H9 (cell line): ENCODE measurements around the gene C1QTNF2. TPM values are rescaled to one million over a fixed set of nuclear protein-coding genes. Genes with fewer than 3 reads are reported as not detected.

Source experiments
- DNase-seq: peaks from one replicate; pipeline ENCODE4 v3.0.0-alpha.2; 2017
- H2AFZ ChIP-seq: one replicate; pipeline ENCODE4 v1.6.1; 2013; ENCODE audit warnings: mild to moderate bottlenecking, low read length, control low read depth, moderate library complexity
- H2AK5ac ChIP-seq: 2 replicates; pipeline ENCODE4 v1.6.1; 2013; ENCODE audit warnings: low read length, control low read depth, mixed read lengths; ENCODE audit not compliant: insufficient read length
- H2BK120ac ChIP-seq: one replicate; pipeline ENCODE4 v1.6.1; 2013; ENCODE audit warnings: low read depth, mild to moderate bottlenecking, low read length, control low read depth, inconsistent platforms; ENCODE audit not compliant: poor library complexity, severe bottlenecking
- H2BK12ac ChIP-seq: 2 replicates; pipeline ENCODE4 v1.6.1; 2013; ENCODE audit warnings: low read length, control low read depth, mixed read lengths, low read depth; ENCODE audit not compliant: insufficient read length
- H2BK15ac ChIP-seq: 2 replicates; pipeline ENCODE4 v1.6.1; 2013; ENCODE audit warnings: low read depth, low read length, control low read depth
- H2BK20ac ChIP-seq: one replicate; pipeline ENCODE4 v1.6.1; 2013; ENCODE audit warnings: low read depth, mild to moderate bottlenecking, low read length, control low read depth, inconsistent platforms; ENCODE audit not compliant: poor library complexity, severe bottlenecking
- H2BK5ac ChIP-seq: 2 replicates; pipeline ENCODE4 v1.6.1; 2013; ENCODE audit warnings: low read length, control low read depth, mixed read lengths; ENCODE audit not compliant: insufficient read length
- H3K14ac ChIP-seq: 2 replicates; pipeline ENCODE4 v1.6.1; 2013; ENCODE audit warnings: low read length, control low read depth; ENCODE audit not compliant: insufficient read depth
- H3K18ac ChIP-seq: 2 replicates; pipeline ENCODE4 v1.6.1; 2013; ENCODE audit warnings: low read depth, mild to moderate bottlenecking, mixed read lengths, low read length, control low read depth; ENCODE audit not compliant: insufficient read length
- H3K23ac ChIP-seq: 2 replicates; pipeline ENCODE4 v1.6.1; 2013; ENCODE audit warnings: low read length, control low read depth, mixed read lengths, low read depth; ENCODE audit not compliant: insufficient read length
- H3K23me2 ChIP-seq: 2 replicates; pipeline ENCODE4 v1.6.1; 2013; ENCODE audit warnings: low read depth, mild to moderate bottlenecking, mixed read lengths, low read length, control low read depth; ENCODE audit not compliant: insufficient read length, poor library complexity, severe bottlenecking
- H3K27ac ChIP-seq: 2 replicates; pipeline ENCODE4 v1.5.1; 2013; ENCODE audit warnings: low read length, control low read depth, mixed read lengths, low read depth; ENCODE audit not compliant: insufficient read length
- H3K27me3 ChIP-seq: 2 replicates; pipeline ENCODE4 v1.6.1; 2013; ENCODE audit warnings: low read length, control low read depth, inconsistent platforms; ENCODE audit not compliant: insufficient read depth
- H3K4ac ChIP-seq: 2 replicates; pipeline ENCODE4 v1.6.1; 2013; ENCODE audit warnings: low read depth, mild to moderate bottlenecking, control low read depth, inconsistent platforms, low read length, moderate library complexity
- H3K4me1 ChIP-seq: 2 replicates; pipeline ENCODE4 v1.6.1; 2013; ENCODE audit warnings: low read length, control low read depth, inconsistent platforms; ENCODE audit not compliant: insufficient read depth
- H3K4me2 ChIP-seq: 2 replicates; pipeline ENCODE4 v1.6.1; 2013; ENCODE audit warnings: low read length, control low read depth, mixed read lengths; ENCODE audit not compliant: insufficient read length, insufficient read depth
- H3K56ac ChIP-seq: 2 replicates; pipeline ENCODE4 v1.6.1; 2013; ENCODE audit warnings: low read depth, mild to moderate bottlenecking, mixed read lengths, low read length, control low read depth; ENCODE audit not compliant: insufficient read length
- H3K79me1 ChIP-seq: 2 replicates; pipeline ENCODE4 v1.6.1; 2013; ENCODE audit warnings: low read depth, mild to moderate bottlenecking, moderate library complexity, low read length, control low read depth, inconsistent platforms; ENCODE audit not compliant: insufficient read depth, poor library complexity, severe bottlenecking
- H3K79me2 ChIP-seq: 2 replicates; pipeline ENCODE4 v1.6.1; 2013; ENCODE audit warnings: low read length, control low read depth, inconsistent platforms; ENCODE audit not compliant: insufficient read depth
- H3K9ac ChIP-seq: 2 replicates; pipeline ENCODE4 v1.6.1; 2013; ENCODE audit warnings: low read length, control low read depth, mixed read lengths; ENCODE audit not compliant: insufficient read length; ENCODE audit errors: extremely low read depth
- H3K9me3 ChIP-seq: one replicate; pipeline ENCODE4 v1.6.1; 2013; ENCODE audit warnings: low read depth, low read length, inconsistent platforms; ENCODE audit not compliant: control insufficient read depth
- H3T11ph ChIP-seq: one replicate; pipeline ENCODE4 v1.6.1; 2013; ENCODE audit warnings: mild to moderate bottlenecking, low read length, control low read depth, inconsistent platforms
- H4K20me1 ChIP-seq: one replicate; pipeline ENCODE4 v1.6.1; 2013; ENCODE audit not compliant: control insufficient read depth, insufficient read length, insufficient read depth
- H4K5ac ChIP-seq: 2 replicates; pipeline ENCODE4 v1.6.1; 2013; ENCODE audit warnings: low read depth, mild to moderate bottlenecking, mixed read lengths, low read length, control low read depth; ENCODE audit not compliant: insufficient read length
- H4K8ac ChIP-seq: replicated peaks from 2 replicates; pipeline ENCODE4 v1.6.1; 2013; ENCODE audit warnings: low read length, control low read depth, mixed read lengths, low read depth; ENCODE audit not compliant: insufficient read length
- H4K91ac ChIP-seq: 2 replicates; pipeline ENCODE4 v1.6.1; 2013; ENCODE audit warnings: low read depth, mild to moderate bottlenecking, moderate library complexity, mixed read lengths, low read length, control low read depth; ENCODE audit not compliant: insufficient read length
- H3K27ac Mint-ChIP-seq, 3 experiments: 2 replicates in 2 of 3; 3 replicates in 1 of 3; pipeline ENCODE4 v1.8.0; 2020 to 2021; ENCODE audit warnings: mixed read lengths in 3 of 3, mild to moderate bottlenecking in 1 of 3, moderate library complexity in 1 of 3
- H3K27me3 Mint-ChIP-seq: 2 replicates; pipeline ENCODE4 v1.8.0; 2021; ENCODE audit warnings: low read depth, mild to moderate bottlenecking, moderate library complexity, mixed read lengths
- H3K36me3 Mint-ChIP-seq, 3 experiments: 2 replicates in 2 of 3; 3 replicates in 1 of 3; pipeline ENCODE4 v1.8.0; 2020 to 2021; ENCODE audit warnings: low read depth in 3 of 3, mixed read lengths in 3 of 3; ENCODE audit not compliant: insufficient read depth in 1 of 3
- H3K4me1 Mint-ChIP-seq, 2 experiments: 2 replicates each; pipeline ENCODE4 v1.8.0; 2020; ENCODE audit warnings: mixed read lengths in 2 of 2
- H3K4me3 Mint-ChIP-seq, 2 experiments: 2 replicates in 1 of 2; 3 replicates in 1 of 2; pipeline ENCODE4 v1.8.0; 2020 to 2021; ENCODE audit warnings: mild to moderate bottlenecking in 2 of 2, mixed read lengths in 2 of 2, moderate library complexity in 1 of 2
- H3K9me3 Mint-ChIP-seq, 2 experiments: 2 replicates in 1 of 2; 3 replicates in 1 of 2; pipeline ENCODE4 v1.8.0; 2020; ENCODE audit warnings: mild to moderate bottlenecking in 2 of 2, mixed read lengths in 2 of 2, moderate library complexity in 1 of 2
- CTCF ChIP-seq: fragments of 200-600 bp; sonication (generic); conservative IDR thresholded peaks from 3 replicates; pipeline ENCODE4 v1.8.0; 2021; ENCODE audit warnings: antibody characterized with exemption, mild to moderate bottlenecking
- WGBS: extraction: QIAGEN DNeasy Blood & Tissue Kit; methylation state at CpG from one replicate; pipeline ENCODE4 v1.1.7; 2013; ENCODE audit warnings: missing lambda C conversion rate, low lambda C conversion rate, mixed read lengths; ENCODE audit not compliant: insufficient read length; ENCODE audit errors: extremely low coverage; 5-methylcytosine and 5-hydroxymethylcytosine counted together
- total RNA-seq: library from RNA; stranded (reverse); gene quantifications from 2 replicates; pipeline ENCODE4 v1.2.1, GENCODE V29; 2021

The C1QTNF2 gene
- total RNA-seq, 1 experiment from 2014 or later = 0.59 TPM

GRCh38 chr5:160352308-160352707, 18.1 kb downstream of the C1QTNF2 start:
- WGBS = no CpG with 5 or more reads among the region's 4 CpGs
- H3K36me3 Mint-ChIP-seq = no peaks in the 10 kb centered on the region
- no peak overlapping the region for H2AFZ ChIP-seq

More at GRCh38 chr5:160352308-160352707, 18.1 kb downstream of the C1QTNF2 start:
- Histone ChIP-seq H3K14ac (no peak overlapping the region), H2BK120ac (no peak overlapping the region), H3K27ac (no peak overlapping the region), H3K23me2 (no peaks in the 10 kb centered on the region), H3K79me1 (no peaks in the 10 kb centered on the region), H3K79me2 (no peaks in the 10 kb centered on the region), H3K23ac (no peak overlapping the region), H3T11ph (no peak overlapping the region), H2BK5ac (no peak overlapping the region), H3K4me1 (no peaks in the 10 kb centered on the region), H3K9me3 (no peaks in the 10 kb centered on the region), H3K4ac (no peak overlapping the region), H3K27me3 (no peaks in the 10 kb centered on the region), H3K9ac (no peak overlapping the region), H2BK15ac (no peak overlapping the region), H3K18ac (no peak overlapping the region), H3K4me2 (no peak overlapping the region), H4K8ac (no peak overlapping the region), H2BK12ac (no peak overlapping the region), H4K20me1 (no peaks in the 10 kb centered on the region), H4K5ac (no peak overlapping the region), H3K56ac (no peak overlapping the region), H2AK5ac (no peak overlapping the region), H4K91ac (no peak overlapping the region), H2BK20ac (no peak overlapping the region)
- peaks cover 0 to 8% of the 10 kb centered on the region in 2 experiments; a peak in 2 of 4 replicates for H3K4me1 Mint-ChIP-seq
- no peaks in the 10 kb centered on the region for H3K9me3 Mint-ChIP-seq
- TF ChIP-seq CTCF = no peak
- H3K4me3 Mint-ChIP-seq = no peak overlapping the region; a peak in 1 of 5 replicates
- H3K27me3 Mint-ChIP-seq = peaks cover 2% of the 10 kb centered on the region; the same call in 1 of the 2 replicates
- no peak overlapping the region for H3K27ac Mint-ChIP-seq
- DNase-seq = no peak
